Stimulated activated CD4-positive, alpha-beta T cell treated with anti-CD3 and anti-CD28 coated beads, Interleukin-4, amount 100 ng/mL, for 4 hours (primary cell): ENCODE measurements around the gene FREM2.

Experiments used
- DNase-seq, 2 experiments: peaks; one replicate each; pipeline ENCODE4 v3.0.0-alpha.2; 2020

FREM2 gene

GRCh38 chr13:38849315-38849714 is 162.4 kb downstream of the FREM2 start:
- DNase-seq = no peak

- no peak for DNase-seq
Observed at GRCh38 chr13:38850868-38851626, 164.2 kb downstream of the FREM2 start.

DNA sequence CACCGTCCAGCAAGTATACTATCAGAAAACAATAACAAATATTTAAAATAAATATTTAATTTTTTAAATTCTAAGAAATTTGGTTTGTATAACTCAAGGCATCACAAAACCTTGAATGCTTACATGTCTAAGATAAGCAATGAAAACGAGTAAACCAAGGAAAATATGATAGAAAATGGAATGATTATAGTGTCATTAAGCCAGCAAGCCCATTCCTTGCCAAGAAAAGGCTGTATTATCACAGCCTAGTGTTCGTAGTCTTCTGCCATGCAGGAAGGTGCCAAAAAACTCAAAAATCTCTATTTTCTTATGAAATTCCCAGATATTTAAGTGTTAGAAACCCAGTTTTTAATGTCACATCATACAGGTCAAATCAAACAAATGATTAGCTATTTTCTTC is 167.3 kb downstream of the FREM2 start:
- DNase-seq = no peak

DNA sequence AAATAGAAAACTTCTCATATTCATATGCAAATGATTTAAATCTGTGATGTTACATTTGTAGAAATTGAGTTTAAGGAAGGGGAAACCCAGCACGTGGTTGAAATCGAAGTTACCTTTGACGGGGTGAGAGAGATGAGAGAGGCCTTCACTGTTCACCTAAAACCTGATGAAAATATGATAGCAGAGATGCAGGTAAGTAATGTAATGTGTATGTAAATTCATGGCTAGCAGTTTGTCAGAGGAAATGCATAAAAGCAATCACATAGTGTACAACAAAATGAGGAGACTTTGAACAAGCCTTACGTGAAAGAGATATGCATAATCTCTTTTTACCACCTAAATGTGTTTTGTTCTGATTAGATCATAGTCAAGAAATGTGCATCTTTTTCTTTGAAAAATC is 169.2 kb downstream of the FREM2 start:
- DNase-seq = no peak

DNA sequence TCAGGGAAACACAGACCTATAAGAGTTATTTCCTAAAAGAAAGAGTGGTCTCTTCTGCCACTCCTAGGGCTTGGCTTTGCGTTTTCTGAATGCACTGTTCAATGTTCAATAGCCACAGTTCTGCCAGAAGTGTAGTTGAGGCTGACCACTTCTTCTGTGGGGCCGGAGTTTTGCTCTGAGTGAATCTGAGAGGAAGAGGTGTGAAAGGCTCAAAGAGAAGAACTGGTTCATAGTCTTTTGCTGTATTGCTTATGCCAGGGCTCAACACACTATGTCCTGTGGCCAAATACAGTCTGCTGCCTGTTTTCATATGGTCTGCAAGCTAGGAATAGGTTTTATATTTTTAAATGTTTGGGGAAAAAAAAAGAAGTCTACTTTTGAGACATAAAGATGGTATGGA is 175.6 kb downstream of the FREM2 start:
- no peak for DNase-seq

DNA sequence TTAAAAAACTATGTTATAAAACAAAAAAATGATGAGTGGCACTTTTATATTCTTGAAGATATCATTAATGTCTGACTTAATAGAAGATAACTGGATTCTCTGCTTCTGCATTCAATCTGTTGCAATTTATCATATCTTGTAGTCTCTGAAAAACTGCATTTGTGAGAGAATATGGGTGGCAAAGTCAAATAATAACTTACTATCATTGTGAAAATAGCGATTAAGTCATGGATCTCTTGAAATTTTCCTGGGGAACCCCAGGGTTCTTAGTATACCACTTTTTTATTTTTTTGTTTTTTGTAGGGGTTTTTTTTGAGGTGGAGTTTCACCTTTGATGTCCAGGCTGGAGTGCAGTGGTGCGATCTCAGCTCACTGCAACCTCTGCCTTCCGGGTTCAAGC is 176.7 kb downstream of the FREM2 start:
- DNase-seq = no peak

DNA sequence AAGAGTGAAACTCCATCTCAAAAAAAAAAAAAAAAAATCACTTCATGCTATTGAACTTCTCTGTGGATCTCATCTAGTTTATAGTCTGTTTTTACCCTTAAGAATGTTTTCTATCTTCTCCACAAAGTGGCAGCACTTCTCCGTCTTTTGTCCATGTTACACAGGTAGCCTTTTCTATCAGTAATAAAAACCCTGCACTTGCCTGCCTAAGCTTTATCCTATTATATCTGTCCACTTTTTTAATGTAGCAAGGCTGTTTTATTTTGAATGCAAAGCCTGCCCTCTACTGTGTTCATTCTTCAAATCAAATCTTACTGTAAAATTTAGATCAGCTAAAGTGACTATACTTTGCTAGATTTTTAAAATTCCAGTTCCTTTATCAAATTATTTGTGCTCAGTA is 179.8 kb downstream of the FREM2 start:
- no peak for DNase-seq

DNA sequence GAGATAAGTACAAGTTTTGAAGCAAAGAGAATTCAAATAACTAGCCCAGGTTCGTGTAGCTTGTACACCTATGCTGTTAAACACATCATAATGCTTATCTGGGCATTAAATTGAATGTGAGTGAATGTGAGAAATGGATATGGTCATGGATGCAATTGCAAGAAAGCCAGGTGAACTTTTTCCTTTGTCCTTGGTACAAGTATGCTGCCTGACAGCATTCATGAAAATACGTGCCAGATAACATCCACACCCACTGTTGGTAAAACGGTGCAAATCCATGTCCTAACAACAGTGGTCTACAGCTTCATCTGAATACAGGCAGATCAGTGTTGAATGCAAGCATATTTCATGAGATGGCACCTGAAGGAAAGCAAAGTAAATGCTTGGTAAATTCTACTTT is 181.5 kb downstream of the FREM2 start:
- DNase-seq = no peak

- DNase-seq = no peak
Observed at GRCh38 chr13:38868870-38869269, 182.0 kb downstream of the FREM2 start.

DNA sequence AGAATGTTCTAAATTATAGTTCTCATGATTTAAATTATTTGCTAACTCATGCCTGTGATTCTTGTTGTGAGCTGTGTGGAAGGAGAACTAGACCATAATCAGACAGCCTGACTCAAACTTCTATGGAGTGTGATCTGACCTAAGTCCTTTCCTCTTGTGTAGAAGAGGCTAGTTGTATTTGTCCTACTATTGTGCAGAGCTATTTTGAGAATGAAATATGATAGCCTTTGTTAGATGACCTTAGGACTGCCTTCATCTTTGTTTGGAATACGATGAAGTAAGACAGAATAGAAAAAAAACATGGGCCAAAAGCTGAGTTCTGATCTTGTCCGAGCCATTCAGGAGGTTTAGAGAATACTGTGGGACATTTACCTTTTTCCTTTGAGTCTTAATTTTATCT is 184.4 kb downstream of the FREM2 start:
- DNase-seq = no peak

GRCh38 chr13:38872693-38873092 is 185.8 kb downstream of the FREM2 start:
- DNase-seq = peak in 1 of 2 experiments; percentile 15

DNA sequence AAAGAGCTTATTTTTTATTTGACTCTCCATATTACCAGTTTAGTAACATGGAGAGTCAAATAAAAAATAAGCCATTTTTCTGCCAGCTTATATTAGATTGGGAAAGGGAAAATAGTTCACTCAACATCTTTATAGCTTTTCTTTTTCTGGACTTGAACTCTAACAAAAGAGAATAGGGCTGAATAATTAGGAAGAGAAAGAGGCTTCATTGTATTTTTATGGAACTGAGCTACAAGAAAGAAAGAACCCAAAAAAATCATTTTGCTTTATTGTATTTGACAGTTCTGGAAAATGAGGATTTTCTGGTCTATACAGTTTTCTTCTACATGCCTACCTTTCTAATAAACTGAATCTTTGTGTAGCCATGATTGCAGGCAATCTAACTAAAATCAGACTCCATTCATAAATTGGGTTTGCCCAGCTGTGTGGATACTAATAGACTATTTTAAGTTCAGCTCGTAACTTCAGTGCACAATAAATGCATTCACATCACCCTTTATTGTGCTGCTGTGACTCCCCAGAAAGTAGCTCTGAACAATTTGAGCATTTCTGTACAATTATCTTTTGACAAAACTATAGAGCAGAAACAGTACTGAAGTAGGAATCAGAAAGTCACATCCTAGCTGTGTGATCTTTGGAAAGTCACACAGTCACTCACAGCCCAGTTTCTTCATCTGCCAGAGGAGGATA is 188.5 kb downstream of the FREM2 start:
- DNase-seq = no peak

- no peak for DNase-seq
Observed at GRCh38 chr13:38879278-38879677, 192.4 kb downstream of the FREM2 start.

DNA sequence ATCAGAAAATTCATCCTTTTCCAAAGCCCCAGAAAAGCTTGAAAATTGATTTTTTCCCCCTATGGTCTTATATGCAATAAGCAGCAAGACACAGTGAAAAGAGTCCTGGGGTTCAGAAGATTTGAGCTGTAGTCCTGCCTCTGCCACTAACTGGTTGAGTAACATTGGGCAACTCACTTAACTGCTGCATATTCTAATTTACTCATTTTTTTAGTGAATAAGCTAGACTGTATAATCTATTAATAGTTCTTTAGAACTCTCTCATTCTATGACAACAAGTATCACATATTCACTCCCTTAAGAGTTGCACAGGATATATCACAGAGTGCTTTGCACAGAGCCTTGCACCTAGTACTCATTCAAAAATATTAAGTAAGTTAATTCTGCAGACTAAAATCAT is 192.9 kb downstream of the FREM2 start:
- DNase-seq = no peak

GRCh38 chr13:38880397-38880796 is 193.5 kb downstream of the FREM2 start:
- DNase-seq = no peak

GRCh38 chr13:38883783-38884182 is 196.9 kb downstream of the FREM2 start:
- no peak for DNase-seq

DNA sequence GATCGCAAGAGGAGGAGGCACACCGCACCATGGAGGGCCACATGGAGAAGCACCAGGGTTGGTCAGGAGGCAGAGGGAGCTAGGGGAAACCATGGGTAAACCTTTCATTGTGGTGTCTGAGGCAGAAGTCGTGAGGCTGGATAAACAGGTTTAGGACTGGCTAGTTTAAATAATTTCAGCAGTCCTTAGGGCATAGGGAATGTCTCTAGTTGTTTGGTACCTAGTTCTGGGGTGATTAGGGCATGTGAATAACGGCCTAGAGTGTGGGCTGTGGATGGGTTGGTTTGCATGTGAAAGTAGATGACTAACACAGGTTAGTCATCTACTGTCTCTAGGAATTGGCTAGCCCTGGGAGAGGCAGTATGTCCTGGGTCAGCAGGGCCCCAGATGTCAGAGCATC is 201.4 kb downstream of the FREM2 start:
- DNase-seq = no peak

- no peak for DNase-seq
Observed at GRCh38 chr13:38895075-38895474, 208.2 kb downstream of the FREM2 start.

DNA sequence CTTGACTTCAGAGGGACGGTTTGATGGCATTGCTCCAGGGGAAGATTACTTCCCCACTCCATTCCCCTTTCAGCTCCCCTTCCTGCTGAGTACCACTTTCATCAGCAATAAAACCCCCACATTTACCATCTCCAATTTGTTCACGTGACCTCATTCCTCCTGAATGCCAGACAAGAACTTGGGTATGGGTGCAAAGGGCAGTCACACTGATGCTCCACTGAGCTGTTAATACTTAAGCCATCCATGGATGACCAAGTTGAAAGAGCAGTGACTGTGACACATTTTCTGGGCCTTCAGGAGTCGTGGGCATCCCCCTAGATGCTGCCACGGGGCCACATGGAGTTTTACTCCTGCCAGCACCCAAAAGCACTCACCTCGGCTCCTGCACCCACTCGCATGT is 210.6 kb downstream of the FREM2 start:
- no peak for DNase-seq

- no peak for DNase-seq
Observed at GRCh38 chr13:38898481-38898880, 211.6 kb downstream of the FREM2 start.

DNA sequence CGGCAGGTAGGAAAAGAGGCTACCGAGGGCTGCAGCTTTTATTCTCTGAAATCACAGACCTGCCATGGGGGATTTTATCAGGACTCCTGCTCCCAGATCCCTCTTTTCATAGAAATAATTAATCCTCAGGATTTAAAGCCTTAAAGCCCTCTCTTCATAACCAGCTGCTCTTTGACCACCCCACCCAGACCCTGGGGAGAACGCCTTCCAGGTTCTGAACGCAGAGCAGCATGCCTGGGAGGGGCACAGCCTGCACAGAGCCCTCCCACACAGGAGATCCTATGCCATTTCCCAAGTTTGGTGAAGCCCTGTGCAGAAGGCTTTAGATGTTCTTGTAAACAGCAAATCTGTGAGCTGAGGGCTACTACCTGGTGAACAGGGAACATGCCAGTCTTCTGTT is 212.7 kb downstream of the FREM2 start:
- DNase-seq = no peak

GRCh38 chr13:38900188-38900587 is 213.3 kb downstream of the FREM2 start:
- no peak for DNase-seq

GRCh38 chr13:38902551-38902950 is 215.7 kb downstream of the FREM2 start:
- DNase-seq = no peak

GRCh38 chr13:38905081-38905480 is 218.2 kb downstream of the FREM2 start:
- no peak for DNase-seq

DNA sequence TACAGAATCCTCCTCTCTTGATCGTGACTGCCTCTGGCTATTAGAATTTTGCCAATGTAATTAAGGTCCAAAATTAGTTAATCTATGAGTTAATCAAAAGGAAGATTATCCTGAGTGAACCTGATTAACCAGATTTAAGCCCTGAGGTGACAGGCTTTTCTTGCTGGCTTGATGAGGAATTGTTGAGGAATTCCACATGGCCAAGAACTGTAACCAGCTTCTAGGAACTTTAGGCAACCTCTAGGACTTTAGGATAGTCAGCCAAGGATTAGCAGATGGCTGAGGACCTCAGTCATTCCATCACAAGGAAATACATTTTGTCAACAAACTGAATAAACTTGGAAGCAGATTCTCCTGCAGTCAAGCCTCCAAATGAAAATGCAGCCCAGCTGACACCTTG is 219.0 kb downstream of the FREM2 start:
- DNase-seq = no peak
